ENCODE measurements around the gene SNCB. TPM values are rescaled to one million over a fixed set of nuclear protein-coding genes. Genes with fewer than 3 reads are reported as not detected.
A peak's percentile ranks its signal among the peaks of the same experiment; 100 is the strongest.

Gene SNCB
- not detected for total RNA-seq
- long read RNA-seq, donor 1 = 0 reads
- long read RNA-seq, donor 2 = 0 reads

- intact Hi-C loops (cut with DNase I) = loop anchor here in 1 of 2 donors (5.0 kb wide), 1 partner anchor 78 kb away; no protein-coding TSS in a partner anchor
- DNase-seq (ENCODE audit: low spot score) = no peak
Observed at GRCh38 chr5:176629853-176630680, at the start of gene SNCB, which contains the start of gene EIF4E1B. TSS of gene SNCB (minus strand) at chr5:176630534. CDS start at chr5:176629654, 880 bp downstream. TSS of gene EIF4E1B (plus strand) at chr5:176630675. CDS start at chr5:176642788, 12,113 bp downstream.

DNA sequence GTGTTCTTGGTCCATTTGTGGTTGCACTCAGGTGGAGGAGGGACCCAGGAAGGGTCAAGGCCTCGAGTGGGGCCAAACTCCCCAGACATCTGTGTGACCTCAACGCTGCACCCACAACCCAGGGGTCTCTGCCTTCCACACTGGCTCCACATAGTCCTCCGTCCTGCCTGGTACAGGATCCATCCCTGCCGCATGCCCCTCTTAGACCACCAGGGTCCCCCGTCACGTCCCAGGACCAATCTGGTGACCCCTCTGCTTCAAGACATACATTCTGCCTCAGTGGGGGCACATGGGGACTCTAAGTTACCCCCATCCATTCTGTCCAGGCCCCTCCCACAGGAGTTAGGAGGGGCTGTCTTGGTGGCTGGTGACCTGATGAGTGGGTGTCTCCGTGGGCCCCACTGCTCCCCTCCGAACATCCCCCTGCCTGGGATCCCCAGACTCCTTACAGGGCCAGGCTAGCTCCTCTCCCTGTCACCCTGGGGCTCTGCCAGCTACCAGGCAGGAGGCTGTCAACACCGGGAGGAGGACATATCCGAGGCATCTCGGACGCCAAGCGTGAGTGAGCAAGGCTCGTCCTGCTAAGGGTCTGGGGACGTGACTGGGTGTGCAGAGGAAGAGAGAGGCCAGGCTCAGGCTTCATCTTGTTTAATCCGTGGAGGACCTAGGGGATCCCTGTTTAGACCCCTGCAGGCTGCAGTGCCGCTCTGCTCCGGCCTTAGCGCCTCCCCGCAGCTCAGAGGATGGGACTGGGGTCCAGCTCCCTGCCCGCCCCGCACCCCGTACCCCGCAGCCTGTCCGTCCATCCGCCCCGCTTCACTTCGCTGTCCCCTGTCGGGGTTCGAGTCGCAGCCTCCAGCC lies 49.3 kb upstream of the SNCB start:
- intact Hi-C loops (cut with DNase I) = no loop called here
- DNase-seq (ENCODE audit: low spot score) = no peak

- DNase-seq (ENCODE audit: low spot score) = no peak
Observed at GRCh38 chr5:176678584-176678983, 48.2 kb upstream of the SNCB start.

GRCh38 chr5:176677209-176677939 lies 47.0 kb upstream of the SNCB start:
- intact Hi-C loops (cut with DNase I) = no loop called here
- DNase-seq (ENCODE audit: low spot score) = no peak

More at GRCh38 chr5:176678584-176678983, 48.2 kb upstream of the SNCB start:
- intact Hi-C loops (cut with DNase I) = no loop called here

DNA sequence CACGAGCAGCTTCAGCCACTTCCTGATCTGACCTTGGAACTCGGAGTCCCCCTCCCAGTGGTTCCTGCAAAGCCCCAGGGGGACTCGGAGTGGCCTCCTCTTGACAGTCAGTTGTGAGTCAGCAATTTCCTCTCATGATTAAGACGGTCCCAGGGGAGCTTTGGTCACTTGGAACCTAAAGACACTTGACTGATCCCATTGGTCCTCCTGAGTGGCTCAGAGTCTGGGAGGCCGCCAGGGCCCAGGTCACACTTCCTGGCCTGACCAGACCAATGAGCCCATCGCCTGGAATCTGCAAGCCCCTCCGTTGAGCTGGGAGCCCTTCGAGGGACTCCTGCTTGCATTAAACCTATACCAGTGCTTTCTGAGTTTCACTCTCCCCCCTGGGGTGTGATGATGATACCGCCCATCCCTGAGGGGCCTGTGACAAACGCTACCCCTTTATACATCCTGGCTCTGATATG lies 46.1 kb upstream of the SNCB start:
- intact Hi-C loops (cut with DNase I) = no loop called here
- DNase-seq (ENCODE audit: low spot score) = no peak

- DNase-seq (ENCODE audit: low spot score) = no peak
- intact Hi-C loops (cut with DNase I) = no loop called here
Observed at GRCh38 chr5:176675676-176676360, 45.5 kb upstream of the SNCB start.

DNA sequence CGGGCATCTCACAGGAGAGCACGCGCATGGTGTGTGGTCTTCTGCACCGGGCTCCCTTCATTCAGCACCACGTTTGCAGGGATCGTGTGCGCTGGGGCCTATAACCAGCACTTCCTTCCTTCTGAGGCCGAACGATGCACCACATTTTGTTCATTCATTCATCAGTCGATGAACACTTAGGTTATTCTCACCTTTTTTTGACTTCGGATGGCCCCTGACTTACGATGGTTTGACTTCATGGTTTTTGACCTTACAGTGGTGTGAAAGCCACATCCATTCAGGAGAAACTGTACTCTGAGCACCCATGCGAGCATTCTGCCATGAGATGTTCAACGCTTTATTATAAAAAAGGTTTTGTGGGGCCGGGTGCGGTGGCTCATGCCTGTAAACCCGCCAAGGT lies 44.5 kb upstream of the SNCB start:
- intact Hi-C loops (cut with DNase I) = no loop called here
- DNase-seq (ENCODE audit: low spot score) = no peak

- no peak for DNase-seq (ENCODE audit: low spot score)
- intact Hi-C loops (cut with DNase I) = no loop called here
Observed at GRCh38 chr5:176673651-176674583, 43.6 kb upstream of the SNCB start.

GRCh38 chr5:176671890-176672747 lies 41.8 kb upstream of the SNCB start:
- no peak for DNase-seq (ENCODE audit: low spot score)
- intact Hi-C loops (cut with DNase I) = no loop called here

GRCh38 chr5:176671399-176671798 lies 41.1 kb upstream of the SNCB start:
- DNase-seq (ENCODE audit: low spot score) = no peak
- intact Hi-C loops (cut with DNase I) = no loop called here

DNA sequence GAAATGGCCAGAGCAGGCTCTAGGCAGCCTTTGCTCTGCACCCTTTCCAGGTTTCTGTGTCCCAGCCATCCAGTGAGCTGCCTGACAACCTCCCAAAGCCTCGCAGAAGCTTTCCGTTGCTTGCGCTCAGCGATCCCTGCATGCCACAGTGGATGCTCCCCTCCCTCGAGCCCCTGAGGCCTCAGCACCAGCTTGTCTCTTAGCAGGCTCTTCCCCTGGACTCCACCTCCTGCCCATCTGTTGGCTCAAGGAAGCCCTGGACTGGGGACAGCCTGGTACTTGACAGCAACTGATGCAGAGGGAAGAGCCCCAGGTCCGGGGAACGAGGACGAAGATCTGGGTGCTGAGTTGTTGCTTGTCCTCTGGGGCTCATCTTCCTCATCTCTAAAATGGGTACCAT lies 40.1 kb upstream of the SNCB start:
- intact Hi-C loops (cut with DNase I) = no loop called here
- DNase-seq (ENCODE audit: low spot score) = no peak

DNA sequence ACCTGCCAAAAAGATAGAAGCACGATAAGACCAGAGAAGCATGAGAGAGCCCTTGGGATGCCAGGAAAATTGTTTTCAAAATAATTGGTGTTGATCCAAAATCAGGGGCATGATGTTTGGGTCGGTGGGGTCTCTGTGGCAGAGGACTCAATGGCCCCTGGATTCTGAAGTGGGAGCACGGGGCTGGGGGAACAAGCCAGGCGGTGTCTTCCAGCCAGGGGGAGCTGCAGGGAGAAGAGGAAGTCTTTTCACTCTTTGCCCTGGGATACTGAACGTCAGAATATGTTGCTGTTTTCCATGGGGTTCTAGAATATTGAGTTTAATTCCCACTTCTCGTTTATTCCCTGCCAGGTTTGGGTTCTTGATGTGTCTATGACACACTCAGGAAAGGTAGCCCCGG lies 37.3 kb upstream of the SNCB start:
- intact Hi-C loops (cut with DNase I) = loop anchor here in 1 of 2 donors (10.0 kb wide), 1 partner anchor 287 kb away; no protein-coding TSS in a partner anchor

GRCh38 chr5:176665517-176665916 lies 35.2 kb upstream of the SNCB start:
- intact Hi-C loops (cut with DNase I) = loop anchor here in 1 of 2 donors (10.0 kb wide), 1 partner anchor 289 kb away; no protein-coding TSS in a partner anchor
- DNase-seq (ENCODE audit: low spot score) = no peak

More for the DNA sequence above, 37.3 kb upstream of the SNCB start:
- no peak for DNase-seq (ENCODE audit: low spot score)

- intact Hi-C loops (cut with DNase I) = loop anchor here in 1 of 2 donors (10.0 kb wide), 1 partner anchor 290 kb away; no protein-coding TSS in a partner anchor
- no peak for DNase-seq (ENCODE audit: low spot score)
Observed at GRCh38 chr5:176664886-176665285, 34.6 kb upstream of the SNCB start.

GRCh38 chr5:176664479-176664878 lies 34.1 kb upstream of the SNCB start:
- no peak for DNase-seq (ENCODE audit: low spot score)
- intact Hi-C loops (cut with DNase I) = loop anchor here in 1 of 2 donors (10.0 kb wide), 1 partner anchor 290 kb away; no protein-coding TSS in a partner anchor

GRCh38 chr5:176663566-176663965 lies 33.2 kb upstream of the SNCB start:
- peak; percentile 64 for DNase-seq (ENCODE audit: low spot score)
- intact Hi-C loops (cut with DNase I) = loop anchor here in 1 of 2 donors (10.0 kb wide), 1 partner anchor 291 kb away; no protein-coding TSS in a partner anchor

All from posterior vena cava (tissue), 2 donors.